H54 (cell line): ENCODE measurements around the gene CASP8AP2.
"Not testable (repeated sequence)": the region's sequence is repeated elsewhere in the genome, so short reads cannot be mapped to it uniquely, and the experiment has no call there.

Experiments
- DNase-seq: peaks from one replicate; pipeline ENCODE4 v3.0.0; 2011; ENCODE audit warnings: low spot score, mixed read lengths; ENCODE audit not compliant: insufficient read length
- FAIRE-seq: peaks from 3 replicates; lab custom pipeline; 2011; peaks lifted over from hg19 to GRCh38; lab: Jason Lieb, UNC
- POLR2A ChIP-seq: IDR thresholded peaks from 2 replicates; pipeline ENCODE4 v1.6.1; 2011; ENCODE audit warnings: low read depth, mild to moderate bottlenecking, low read length

The CASP8AP2 gene

GRCh38 chr6:89888138-89888514, 58.4 kb downstream of the CASP8AP2 start:
- no peak for DNase-seq
- FAIRE-seq = no peak
- TF ChIP-seq POLR2A = no peak

- DNase-seq (no peak), FAIRE-seq (no peak)
- TF ChIP-seq POLR2A = no peak
These were observed 59.2 kb downstream of the CASP8AP2 start for GRCh38 chr6:89888871-89889270.

- FAIRE-seq, DNase-seq: not testable (repeated sequence)
These were observed 61.3 kb downstream of the CASP8AP2 start for GRCh38 chr6:89890845-89891528.

GRCh38 chr6:89892577-89892976, 62.9 kb downstream of the CASP8AP2 start:
- DNase-seq, FAIRE-seq: not testable (repeated sequence)

GRCh38 chr6:89894169-89894568, 64.5 kb downstream of the CASP8AP2 start, which contains the start of gene GJA10:
TSS of gene GJA10 (plus strand) at chr6:89894469. CDS start at chr6:89894469, 0 bp downstream.
- no peak for FAIRE-seq
- no peak for TF ChIP-seq POLR2A
- no peak for DNase-seq

GRCh38 chr6:89895276-89895874, 65.7 kb downstream of the CASP8AP2 start:
- TF ChIP-seq POLR2A = no peak
- DNase-seq (peak; percentile 13), FAIRE-seq (no peak)

GRCh38 chr6:89910001-89910901, 80.6 kb downstream of the CASP8AP2 start:
- FAIRE-seq = peak; percentile 65
- DNase-seq = not testable (repeated sequence)

GRCh38 chr6:89910902-89911240, 81.2 kb downstream of the CASP8AP2 start:
- TF ChIP-seq POLR2A = no peak
- FAIRE-seq (no peak), DNase-seq (no peak)

- FAIRE-seq (no peak), DNase-seq (no peak)
- no peak for TF ChIP-seq POLR2A
These were observed 86.6 kb downstream of the CASP8AP2 start for GRCh38 chr6:89916136-89916920.

- FAIRE-seq = no peak
- no peak for DNase-seq
- no peak for TF ChIP-seq POLR2A
These were observed 87.5 kb downstream of the CASP8AP2 start for GRCh38 chr6:89917216-89917615.

- DNase-seq (no peak), FAIRE-seq (no peak)
- TF ChIP-seq POLR2A = no peak
These were observed 88.2 kb downstream of the CASP8AP2 start for GRCh38 chr6:89917801-89918366.
